ENCODE data around the gene KCNA3. TPM values are rescaled to one million over a fixed set of nuclear protein-coding genes. Genes with fewer than 3 reads are reported as not detected.
A peak's percentile ranks its signal among the peaks of the same experiment; 100 is the strongest.

The KCNA3 gene
- total and polyA plus RNA-seq, 9 of the 15 experiments (the other 6 are each of a cell fraction or from before 2014, with no cell fraction given), result not detected

DNA sequence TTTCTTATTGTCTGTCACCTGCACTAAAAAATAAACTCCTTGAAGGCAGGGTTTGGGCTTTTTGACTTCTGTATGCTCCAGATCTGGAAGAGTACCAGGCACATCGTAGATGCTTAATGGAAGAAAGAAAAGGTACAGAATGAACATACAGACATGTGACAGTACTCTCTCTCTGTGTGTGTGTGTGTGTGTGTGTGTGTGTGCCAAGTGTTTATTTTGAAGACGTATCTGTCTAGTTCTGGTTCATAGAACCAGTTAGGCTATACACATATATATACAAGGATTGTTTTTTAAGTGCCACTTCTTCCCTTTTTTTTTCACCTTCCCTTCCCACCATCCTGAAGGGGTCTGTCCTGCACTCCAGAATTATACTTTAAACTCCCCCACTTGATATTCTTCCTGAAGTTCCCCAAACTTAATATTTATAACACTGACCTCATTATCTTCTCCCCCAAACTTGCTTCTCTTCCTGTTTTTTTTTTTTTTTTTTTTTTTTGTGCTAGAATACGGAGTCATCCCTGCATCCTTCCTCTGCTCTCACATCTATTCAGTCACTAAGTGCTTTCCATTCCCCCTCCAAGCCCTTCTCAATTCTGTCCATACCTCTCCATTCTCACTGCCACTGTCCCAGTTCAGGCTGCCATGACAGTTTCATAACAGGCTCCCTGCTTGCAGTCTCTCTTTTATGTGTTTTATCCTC is 5.4 kb upstream of the KCNA3 start:
- no peak overlapping the region for H3K4me3 ChIP-seq
- no peak overlapping the region for H3K4me2 ChIP-seq (ENCODE audit: insufficient read depth, low read length)
- ChIA-PET POLR2A (interaction anchor here (1.8 kb wide), 1 partner anchor 13 kb away, joined by 6 read pairs; no protein-coding TSS in a partner anchor), CTCF (ENCODE audit: low intra/inter-chr PET ratio) (no interaction called here)
- H3K4me1 ChIP-seq (replicated peaks in 1 of 2; ENCODE audit: control insufficient read depth in 2 of 2, insufficient read depth in 2 of 2, low read length in 2 of 2), result peaks cover 0 to 1% of the 10 kb centered on the region in 2 experiments; a peak in 1 of 5 replicates
- TF ChIP-seq CC2D1A (IDR thresholded peaks at IDR 0.05), result no peak
- BruUV-seq (replicated peaks), result no TSS peak
- no peaks in the 10 kb centered on the region for H3K9me1 ChIP-seq (ENCODE audit: control insufficient read depth, insufficient read depth, low read length)
- no peak overlapping the region for H3K27ac ChIP-seq (ENCODE audit: extremely low read depth, low read depth, low read length)
- FAIRE-seq (no peak), DNase-seq (ENCODE audit: extremely low read depth in 1 of 4, low spot score in 3 of 4) (no peak), ATAC-seq (no peak)
- H3K79me2 ChIP-seq (ENCODE audit: control insufficient read depth, insufficient read depth, low read length), result no peaks in the 10 kb centered on the region
- no peaks in the 10 kb centered on the region for H4K20me1 ChIP-seq (replicated peaks; ENCODE audit: control insufficient read depth, insufficient read depth, low read length)
- H3K9me3 ChIP-seq (replicated peaks; ENCODE audit: control insufficient read depth, insufficient read depth, low read depth, low read length), result no peaks in the 10 kb centered on the region
- H3K27me3 ChIP-seq (ENCODE audit: control insufficient read depth in 2 of 2, insufficient read depth in 2 of 2, low read length in 2 of 2), result peaks cover 2 to 5% of the 10 kb centered on the region in 2 experiments; a peak in 3 of 5 replicates
- 4% methylated on average over 3 of the region's 3 CpGs for WGBS (ENCODE audit: insufficient coverage, low coverage, missing lambda C conversion rate)
- intact Hi-C loops (cut with micrococcal nuclease) (no loop called here), in situ Hi-C loops (cut with MboI) (no loop called here)
- no peaks in the 10 kb centered on the region for H3K36me3 ChIP-seq (ENCODE audit: control insufficient read depth, insufficient read depth, low read length)
- no peak overlapping the region for H2AFZ ChIP-seq (ENCODE audit: low read depth, low read length)
- no peak overlapping the region for H3K9ac ChIP-seq (ENCODE audit: insufficient read depth in 1 of 2, low read depth in 2 of 2, low read length in 2 of 2)

DNA sequence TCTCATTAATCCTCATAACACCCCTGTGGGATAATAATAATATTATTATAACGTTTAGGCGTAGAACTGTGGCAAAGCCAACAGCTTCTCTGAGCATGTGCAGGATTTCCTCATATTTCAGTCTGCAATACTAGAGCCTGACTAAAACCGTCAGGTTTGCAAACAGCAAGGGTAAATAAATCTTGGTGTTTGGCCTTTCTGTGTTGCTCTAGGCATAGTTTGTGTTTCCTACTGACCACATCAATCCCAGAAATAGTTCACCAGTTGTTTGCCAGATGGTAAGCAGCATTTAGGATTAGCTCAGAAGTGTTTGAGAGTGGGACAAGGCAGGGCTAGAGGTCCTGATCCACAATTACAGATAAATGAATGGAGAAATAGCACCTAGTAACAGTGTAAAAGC is 2.8 kb upstream of the KCNA3 start:
- no peaks in the 10 kb centered on the region for H3K36me3 ChIP-seq (ENCODE audit: control insufficient read depth, insufficient read depth, low read length)
- CTCF ChIA-PET (ENCODE audit: low intra/inter-chr PET ratio), result no interaction called here
- H3K4me3 ChIP-seq, result no peak overlapping the region
- in situ Hi-C loops (cut with MboI), result no loop called here
- H3K27me3 ChIP-seq (ENCODE audit: control insufficient read depth in 2 of 2, insufficient read depth in 2 of 2, low read length in 2 of 2), result peaks cover 2 to 23% of the 10 kb centered on the region in 2 experiments; a peak in 4 of 5 replicates
- H3K27ac ChIP-seq (ENCODE audit: extremely low read depth, low read depth, low read length), result no peak overlapping the region
- H3K9me3 ChIP-seq (replicated peaks; ENCODE audit: control insufficient read depth, insufficient read depth, low read depth, low read length), result no peaks in the 10 kb centered on the region
- peaks cover 0 to 7% of the 10 kb centered on the region in 2 experiments; a peak in 1 of 5 replicates for H3K4me1 ChIP-seq (replicated peaks in 1 of 2; ENCODE audit: control insufficient read depth in 2 of 2, insufficient read depth in 2 of 2, low read length in 2 of 2)
- H3K4me2 ChIP-seq (ENCODE audit: insufficient read depth, low read length), result no peak overlapping the region
- H3K9ac ChIP-seq (ENCODE audit: insufficient read depth in 1 of 2, low read depth in 2 of 2, low read length in 2 of 2), result no peak overlapping the region
- BruUV-seq (replicated peaks), result no TSS peak
- POLR2A ChIA-PET, result no interaction called here
- TF ChIP-seq XRCC3 (IDR thresholded peaks at IDR 0.05) (no peak), NRF1 (conservative IDR thresholded peaks at IDR 0.05 in 1 of 2, IDR thresholded peaks at IDR 0.05 in 1 of 2) (peak; percentile 35 to 41; a peak in 2 of 4 replicates), BCL6 (CRISPR knock-in tag; IDR thresholded peaks at IDR 0.05) (no peak)
- no peaks in the 10 kb centered on the region for H3K79me2 ChIP-seq (ENCODE audit: control insufficient read depth, insufficient read depth, low read length)
- FAIRE-seq, result no peak
- H4K20me1 ChIP-seq (replicated peaks; ENCODE audit: control insufficient read depth, insufficient read depth, low read length), result no peaks in the 10 kb centered on the region
- no peak overlapping the region for H2AFZ ChIP-seq (ENCODE audit: low read depth, low read length)
- whole genome bisulfite sequencing (ENCODE audit: insufficient coverage, low coverage, missing lambda C conversion rate), result 1% methylated on average over 3 of the region's 3 CpGs
- no peak for ATAC-seq
- intact Hi-C loops (cut with micrococcal nuclease), result no loop called here
- no peaks in the 10 kb centered on the region for H3K9me1 ChIP-seq (ENCODE audit: control insufficient read depth, insufficient read depth, low read length)
- DNase-seq (ENCODE audit: extremely low read depth in 1 of 4, low spot score in 3 of 4), result no peak
